ENCODE data around the gene RSL24D1. TPM values are rescaled to one million over a fixed set of nuclear protein-coding genes. Genes with fewer than 3 reads are reported as not detected.

Gene RSL24D1
- total RNA-seq, 4 donors from 2014 or later, result 22.6 to 61.9 (median 28.2) TPM

GRCh38 chr15:55234104-55234799 is 37.5 kb upstream of the RSL24D1 start:
- no peak for TF ChIP-seq POLR2A (IDR thresholded peaks at IDR 0.05)
- TF ChIP-seq CTCF (IDR thresholded peaks at IDR 0.05), result no peak
- no peaks in the 10 kb centered on the region for H3K27me3 ChIP-seq
- no peak for DNase-seq
- H3K9me3 ChIP-seq, result no peaks in the 10 kb centered on the region
- no peak overlapping the region for H3K27ac ChIP-seq
- H3K36me3 ChIP-seq, result no peaks in the 10 kb centered on the region
- no peak overlapping the region for H3K4me3 ChIP-seq
- H3K4me1 ChIP-seq, result no peaks in the 10 kb centered on the region

GRCh38 chr15:55231455-55231854 is 34.7 kb upstream of the RSL24D1 start:
- no peak overlapping the region for H3K4me3 ChIP-seq
- TF ChIP-seq CTCF (IDR thresholded peaks at IDR 0.05) (no peak), POLR2A (IDR thresholded peaks at IDR 0.05) (no peak)
- no peaks in the 10 kb centered on the region for H3K27me3 ChIP-seq
- H3K27ac ChIP-seq, result no peak overlapping the region
- no peak for DNase-seq
- no peaks in the 10 kb centered on the region for H3K36me3 ChIP-seq
- no peaks in the 10 kb centered on the region for H3K9me3 ChIP-seq
- no peaks in the 10 kb centered on the region for H3K4me1 ChIP-seq

GRCh38 chr15:55230953-55231352 is 34.2 kb upstream of the RSL24D1 start:
- H3K4me1 ChIP-seq, result no peaks in the 10 kb centered on the region
- H3K27ac ChIP-seq, result no peak overlapping the region
- H3K36me3 ChIP-seq, result no peaks in the 10 kb centered on the region
- no peak for DNase-seq
- TF ChIP-seq POLR2A (IDR thresholded peaks at IDR 0.05) (no peak), CTCF (IDR thresholded peaks at IDR 0.05) (no peak)
- H3K9me3 ChIP-seq, result no peaks in the 10 kb centered on the region
- H3K4me3 ChIP-seq, result no peak overlapping the region
- H3K27me3 ChIP-seq, result no peaks in the 10 kb centered on the region

- no peak for DNase-seq
- no peak overlapping the region for H3K4me3 ChIP-seq
- no peaks in the 10 kb centered on the region for H3K9me3 ChIP-seq
- no peaks in the 10 kb centered on the region for H3K4me1 ChIP-seq
- no peak for TF ChIP-seq CTCF (IDR thresholded peaks at IDR 0.05)
- no peak for TF ChIP-seq POLR2A (IDR thresholded peaks at IDR 0.05)
- no peaks in the 10 kb centered on the region for H3K27me3 ChIP-seq
- H3K36me3 ChIP-seq, result no peaks in the 10 kb centered on the region
- H3K27ac ChIP-seq, result no peak overlapping the region
These were observed 33.4 kb upstream of the RSL24D1 start for GRCh38 chr15:55230051-55230670.

- peaks cover 0 to 19% (median 9%) of the 10 kb centered on the region in 4 donors for H3K4me1 ChIP-seq
- H3K9me3 ChIP-seq, result no peaks in the 10 kb centered on the region
- no peaks in the 10 kb centered on the region for H3K27me3 ChIP-seq
- DNase-seq, result no peak
- H3K36me3 ChIP-seq, result no peaks in the 10 kb centered on the region
- no peak overlapping the region for H3K4me3 ChIP-seq
- H3K27ac ChIP-seq, result no peak overlapping the region
- TF ChIP-seq POLR2A (IDR thresholded peaks at IDR 0.05), result no peak
- TF ChIP-seq CTCF (IDR thresholded peaks at IDR 0.05), result no peak
These were observed 29.4 kb upstream of the RSL24D1 start for GRCh38 chr15:55226127-55226526.
